HEK293 (cell line): ENCODE results near the gene ADAM8.

ENCODE experiments used
- CTCF ChIA-PET: fragments of 350-600 bp; formaldehyde crosslinking; extraction: SDS; loops from one replicate; lab custom pipeline; 2021; ENCODE audit warnings: antibody characterized with exemption; lab: Yijun Ruan, JAX
- POLR2A ChIA-PET: fragments of 300-600 bp; formaldehyde crosslinking; extraction: SDS; loops from one replicate; lab custom pipeline; 2020; ENCODE audit warnings: antibody characterized with exemption, inconsistent platforms; lab: Yijun Ruan, JAX
- H3K27ac ChIP-seq: fragments of 200-500 bp; sonication (Bioruptor generic); 2 replicates; pipeline ENCODE4 v1.5.1; 2014; ENCODE audit warnings: low read depth, low read length, control low read depth, inconsistent platforms; ENCODE audit errors: extremely low read depth
- H3K36me3 ChIP-seq, 2 experiments: fragments of 200-500 bp in 1 of 2; sonication (Bioruptor generic) in 1 of 2; 1 replicate in 1 of 2; 2 replicates in 1 of 2; pipeline ENCODE4 v1.5.1; 2014 to 2017; ENCODE audit warnings: inconsistent platforms in 2 of 2, low read length in 2 of 2; ENCODE audit not compliant: control insufficient read depth in 2 of 2, insufficient read depth in 1 of 2
- H3K4me1 ChIP-seq: fragments of 200-500 bp; sonication (Bioruptor generic); 2 replicates; pipeline ENCODE4 v1.5.1; 2014; ENCODE audit warnings: mild to moderate bottlenecking, low read length, inconsistent platforms; ENCODE audit not compliant: control insufficient read depth, insufficient read depth
- H3K4me3 ChIP-seq: 2 replicates; pipeline ENCODE4 v1.5.1; 2011; ENCODE audit warnings: low read depth, mild to moderate bottlenecking, control low read depth, low read length, moderate library complexity
- H3K9me3 ChIP-seq: fragments of 200-500 bp; sonication (Bioruptor generic); 2 replicates; pipeline ENCODE4 v1.5.1; 2014; ENCODE audit warnings: low read depth, low read length, inconsistent platforms; ENCODE audit not compliant: control insufficient read depth, insufficient read depth
- GLIS1 ChIP-seq: fragments of 450-650 bp; formaldehyde crosslinking; IDR thresholded peaks from 2 replicates; pipeline ENCODE4 v1.5.1; 2016; ENCODE audit warnings: missing biosample characterization, missing genetic modification characterization
- HIC1 ChIP-seq: fragments of 450-650 bp; formaldehyde crosslinking; IDR thresholded peaks from 2 replicates; pipeline ENCODE4 v1.5.1; 2016; ENCODE audit warnings: missing biosample characterization, missing genetic modification characterization
- KLF1 ChIP-seq: fragments of 450-650 bp; formaldehyde crosslinking; IDR thresholded peaks from 2 replicates; pipeline ENCODE4 v1.5.1; 2016; ENCODE audit warnings: missing biosample characterization, missing genetic modification characterization
- KLF16 ChIP-seq: fragments of 450-650 bp; formaldehyde crosslinking; IDR thresholded peaks from 2 replicates; pipeline ENCODE4 v1.5.1; 2017; ENCODE audit warnings: missing biosample characterization, missing genetic modification characterization
- PRDM2 ChIP-seq: fragments of 450-650 bp; formaldehyde crosslinking; IDR thresholded peaks from 2 replicates; pipeline ENCODE4 v1.5.1; 2016; ENCODE audit warnings: missing biosample characterization, missing genetic modification characterization, borderline replicate concordance
- SP7 ChIP-seq: fragments of 450-650 bp; formaldehyde crosslinking; IDR thresholded peaks from 2 replicates; pipeline ENCODE4 v1.5.1; 2016; ENCODE audit warnings: missing biosample characterization, missing genetic modification characterization
- ZFP37 ChIP-seq: fragments of 450-650 bp; formaldehyde crosslinking; IDR thresholded peaks from 2 replicates; pipeline ENCODE4 v1.5.1; 2016; ENCODE audit warnings: missing biosample characterization, missing genetic modification characterization
- ZNF248 ChIP-seq: fragments of 450-650 bp; formaldehyde crosslinking; IDR thresholded peaks from 2 replicates; pipeline ENCODE4 v1.5.1; 2017; ENCODE audit warnings: missing biosample characterization, missing genetic modification characterization
- ZNF366 ChIP-seq: fragments of 450-650 bp; formaldehyde crosslinking; conservative IDR thresholded peaks from 2 replicates; pipeline ENCODE4 v1.5.1; 2016; ENCODE audit warnings: missing biosample characterization, missing genetic modification characterization
- ZNF394 ChIP-seq: fragments of 450-650 bp; formaldehyde crosslinking; IDR thresholded peaks from 2 replicates; pipeline ENCODE4 v1.5.1; 2016; ENCODE audit warnings: missing biosample characterization, missing genetic modification characterization, mild to moderate bottlenecking, moderate library complexity, borderline replicate concordance
- ZNF404 ChIP-seq: fragments of 450-650 bp; formaldehyde crosslinking; IDR thresholded peaks from 2 replicates; pipeline ENCODE4 v1.5.1; 2017; ENCODE audit warnings: missing biosample characterization, missing genetic modification characterization
- ZNF426 ChIP-seq: fragments of 450-650 bp; formaldehyde crosslinking; IDR thresholded peaks from 2 replicates; pipeline ENCODE4 v1.5.1; 2017; ENCODE audit warnings: missing biosample characterization, missing genetic modification characterization, mild to moderate bottlenecking, inconsistent platforms, moderate library complexity
- ZNF433 ChIP-seq: fragments of 450-650 bp; formaldehyde crosslinking; IDR thresholded peaks from 2 replicates; pipeline ENCODE4 v1.5.1; 2016; ENCODE audit warnings: missing biosample characterization, missing genetic modification characterization, low read depth
- ZNF530 ChIP-seq: fragments of 450-650 bp; formaldehyde crosslinking; IDR thresholded peaks from 2 replicates; pipeline ENCODE4 v1.5.1; 2016; ENCODE audit warnings: low read depth, missing biosample characterization, missing genetic modification characterization
- ZNF544 ChIP-seq: fragments of 450-650 bp; formaldehyde crosslinking; IDR thresholded peaks from 2 replicates; pipeline ENCODE4 v1.5.0; 2017; ENCODE audit warnings: missing biosample characterization, missing genetic modification characterization
- ZNF76 ChIP-seq: fragments of 450-650 bp; formaldehyde crosslinking; IDR thresholded peaks from 2 replicates; pipeline ENCODE4; 2016; ENCODE audit warnings: low read depth, missing biosample characterization, missing genetic modification characterization, borderline replicate concordance
- ZNF776 ChIP-seq: fragments of 450-650 bp; formaldehyde crosslinking; IDR thresholded peaks from 2 replicates; pipeline ENCODE4 v1.5.0; 2017; ENCODE audit warnings: missing biosample characterization, missing genetic modification characterization, borderline replicate concordance
- ZXDB ChIP-seq: fragments of 450-650 bp; formaldehyde crosslinking; IDR thresholded peaks from 2 replicates; pipeline ENCODE4 v1.5.1; 2016; ENCODE audit warnings: missing biosample characterization, missing genetic modification characterization
- TF ChIP-seq, protein P1 (sequence below): fragments of 450-650 bp; formaldehyde crosslinking; IDR thresholded peaks from 2 replicates; pipeline ENCODE4 v1.5.1; 2016; ENCODE audit warnings: missing biosample characterization, missing genetic modification characterization
- TF ChIP-seq, protein P2 (sequence below): fragments of 450-650 bp; formaldehyde crosslinking; IDR thresholded peaks from 2 replicates; pipeline ENCODE4 v1.5.1; 2017; ENCODE audit warnings: missing biosample characterization, missing genetic modification characterization
- TF ChIP-seq, protein P3 (sequence below): fragments of 450-650 bp; formaldehyde crosslinking; optimal IDR thresholded peaks from 2 replicates; pipeline ENCODE3; 2016; ENCODE audit warnings: missing biosample characterization, mild to moderate bottlenecking, missing genetic modification characterization

The ADAM8 gene

DNA sequence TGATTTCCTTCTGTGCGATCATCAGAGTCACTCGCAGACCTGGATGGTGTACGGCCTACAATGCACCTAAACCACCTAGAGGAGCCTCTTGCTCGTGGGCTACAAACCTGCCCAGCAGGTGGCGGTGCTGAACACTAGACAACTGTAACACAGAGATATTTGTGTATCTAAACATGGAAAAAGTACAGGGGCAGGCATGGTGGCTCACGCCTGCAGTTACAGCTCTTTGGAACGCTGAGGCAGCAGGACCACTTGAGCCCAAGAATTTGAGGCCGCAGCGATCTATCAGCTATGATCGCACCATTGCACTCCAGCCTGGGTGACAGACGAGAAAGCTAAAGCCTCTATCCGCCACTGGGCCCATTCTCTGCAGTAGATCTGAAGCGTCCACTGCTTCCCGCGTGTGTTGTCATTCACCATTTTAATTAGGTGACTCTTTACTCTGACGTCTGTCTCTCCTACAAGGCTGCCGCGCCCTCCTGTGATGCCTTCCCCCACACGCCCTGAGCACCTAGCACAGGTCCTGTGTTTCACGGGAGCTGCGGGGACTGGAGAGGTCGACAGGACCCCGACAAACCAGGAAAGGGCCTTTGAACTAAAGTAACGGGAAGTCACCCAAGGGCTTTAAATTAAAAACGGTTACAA is 31.2 kb upstream of the ADAM8 start (continued):
- TF ChIP-seq ZFP37 (tag by site-specific recombination), result peak; percentile 69; the same call in 1 of the 2 replicates
- TF ChIP-seq ZXDB (tag by site-specific recombination), result peak; percentile 55
- no peak for TF ChIP-seq ZNF530 (tag by site-specific recombination)
- no peak for TF ChIP-seq ZNF426
- peak; percentile 44 for TF ChIP-seq KLF1
- TF ChIP-seq, protein P1, sequence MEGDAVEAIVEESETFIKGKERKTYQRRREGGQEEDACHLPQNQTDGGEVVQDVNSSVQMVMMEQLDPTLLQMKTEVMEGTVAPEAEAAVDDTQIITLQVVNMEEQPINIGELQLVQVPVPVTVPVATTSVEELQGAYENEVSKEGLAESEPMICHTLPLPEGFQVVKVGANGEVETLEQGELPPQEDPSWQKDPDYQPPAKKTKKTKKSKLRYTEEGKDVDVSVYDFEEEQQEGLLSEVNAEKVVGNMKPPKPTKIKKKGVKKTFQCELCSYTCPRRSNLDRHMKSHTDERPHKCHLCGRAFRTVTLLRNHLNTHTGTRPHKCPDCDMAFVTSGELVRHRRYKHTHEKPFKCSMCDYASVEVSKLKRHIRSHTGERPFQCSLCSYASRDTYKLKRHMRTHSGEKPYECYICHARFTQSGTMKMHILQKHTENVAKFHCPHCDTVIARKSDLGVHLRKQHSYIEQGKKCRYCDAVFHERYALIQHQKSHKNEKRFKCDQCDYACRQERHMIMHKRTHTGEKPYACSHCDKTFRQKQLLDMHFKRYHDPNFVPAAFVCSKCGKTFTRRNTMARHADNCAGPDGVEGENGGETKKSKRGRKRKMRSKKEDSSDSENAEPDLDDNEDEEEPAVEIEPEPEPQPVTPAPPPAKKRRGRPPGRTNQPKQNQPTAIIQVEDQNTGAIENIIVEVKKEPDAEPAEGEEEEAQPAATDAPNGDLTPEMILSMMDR (tag by site-specific recombination), result peak; percentile 80
- 0 out of 2 replicates have a peak, but pooled peaks have one; percentile 29 for TF ChIP-seq ZNF394 (tag by site-specific recombination)
- TF ChIP-seq SP7, result peak; percentile 25; the same call in 1 of the 2 replicates

DNA sequence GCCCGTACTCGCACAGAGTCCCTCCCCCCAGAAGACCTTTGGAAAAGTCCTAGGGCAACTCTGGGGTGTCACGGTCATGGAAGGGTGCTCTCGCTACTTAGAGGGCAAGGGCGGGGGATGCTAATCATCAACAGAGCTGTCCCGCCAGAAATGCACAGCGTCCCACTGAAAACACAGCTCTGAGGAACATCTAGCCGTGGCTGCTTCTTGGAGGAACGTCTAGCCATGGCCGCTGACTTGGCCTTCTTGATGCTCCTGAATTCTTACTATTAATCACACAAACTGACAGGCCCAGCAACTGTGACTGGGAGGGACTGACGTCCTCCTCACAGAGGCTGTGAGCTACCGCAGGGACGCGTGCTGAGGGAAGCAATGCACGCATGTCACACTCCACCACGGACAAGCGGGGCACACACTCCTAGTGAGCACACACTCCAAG is 30.3 kb upstream of the ADAM8 start:
- ChIA-PET CTCF (interaction anchor here (0.6 to 2.4 kb wide), 11 partner anchors 9 to 367 kb away, joined by 3 to 7 read pairs (median 4); no protein-coding TSS in a partner anchor), POLR2A (interaction anchor here (1.6 kb wide), 1 partner anchor 23 kb away, joined by 5 read pairs; no protein-coding TSS in a partner anchor)
- Histone ChIP-seq H3K9me3 (no peaks in the 10 kb centered on the region), H3K27ac (no peak overlapping the region), H3K4me1 (no peaks in the 10 kb centered on the region), H3K4me3 (no peak overlapping the region), H3K36me3 (peaks cover 7 to 52% of the 10 kb centered on the region in 2 experiments; a peak in 2 of 3 replicates)
- no peak for TF ChIP-seq ZNF433 (tag by site-specific recombination)
- no peak for TF ChIP-seq ZNF366 (tag by site-specific recombination)
- no peak for TF ChIP-seq HIC1
- TF ChIP-seq ZNF76 (tag by site-specific recombination), result no peak
- no peak for TF ChIP-seq ZNF544
- no peak for TF ChIP-seq ZNF404
- no peak for TF ChIP-seq ZNF776 (tag by site-specific recombination)
- TF ChIP-seq, protein P2, sequence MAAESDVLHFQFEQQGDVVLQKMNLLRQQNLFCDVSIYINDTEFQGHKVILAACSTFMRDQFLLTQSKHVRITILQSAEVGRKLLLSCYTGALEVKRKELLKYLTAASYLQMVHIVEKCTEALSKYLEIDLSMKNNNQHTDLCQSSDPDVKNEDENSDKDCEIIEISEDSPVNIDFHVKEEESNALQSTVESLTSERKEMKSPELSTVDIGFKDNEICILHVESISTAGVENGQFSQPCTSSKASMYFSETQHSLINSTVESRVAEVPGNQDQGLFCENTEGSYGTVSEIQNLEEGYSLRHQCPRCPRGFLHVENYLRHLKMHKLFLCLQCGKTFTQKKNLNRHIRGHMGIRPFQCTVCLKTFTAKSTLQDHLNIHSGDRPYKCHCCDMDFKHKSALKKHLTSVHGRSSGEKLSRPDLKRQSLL, result no peak

DNA sequence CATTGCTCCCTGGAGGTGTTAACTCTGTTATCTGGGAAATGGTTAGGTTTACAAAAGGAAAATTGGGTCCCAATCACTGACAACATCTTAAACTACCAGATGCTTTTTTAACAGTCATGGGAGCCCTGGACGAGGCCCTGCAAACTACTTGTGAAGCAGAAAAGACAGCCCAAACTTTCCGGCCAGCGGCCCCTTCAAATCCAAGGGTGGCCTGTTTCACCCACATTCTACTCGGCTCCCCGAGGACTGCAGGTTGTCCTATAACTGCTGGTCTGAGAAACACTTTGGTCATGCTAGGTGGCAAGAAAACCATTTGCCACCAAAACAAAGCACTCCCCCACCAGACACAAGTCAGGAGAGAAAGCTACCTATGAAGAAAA is 29.4 kb upstream of the ADAM8 start:
- Histone ChIP-seq H3K36me3 (peaks cover 9 to 49% of the 10 kb centered on the region in 2 experiments; a peak in 2 of 3 replicates), H3K4me1 (no peaks in the 10 kb centered on the region), H3K9me3 (no peaks in the 10 kb centered on the region), H3K4me3 (no peak overlapping the region), H3K27ac (no peak overlapping the region)
- ChIA-PET CTCF (interaction anchor here (0.7 to 2.4 kb wide), 3 partner anchors 28 to 286 kb away, joined by 3 to 5 read pairs (median 4); no protein-coding TSS in a partner anchor), POLR2A (no interaction called here)
- no peak for TF ChIP-seq KLF16 (tag by site-specific recombination)
- TF ChIP-seq, protein P3, sequence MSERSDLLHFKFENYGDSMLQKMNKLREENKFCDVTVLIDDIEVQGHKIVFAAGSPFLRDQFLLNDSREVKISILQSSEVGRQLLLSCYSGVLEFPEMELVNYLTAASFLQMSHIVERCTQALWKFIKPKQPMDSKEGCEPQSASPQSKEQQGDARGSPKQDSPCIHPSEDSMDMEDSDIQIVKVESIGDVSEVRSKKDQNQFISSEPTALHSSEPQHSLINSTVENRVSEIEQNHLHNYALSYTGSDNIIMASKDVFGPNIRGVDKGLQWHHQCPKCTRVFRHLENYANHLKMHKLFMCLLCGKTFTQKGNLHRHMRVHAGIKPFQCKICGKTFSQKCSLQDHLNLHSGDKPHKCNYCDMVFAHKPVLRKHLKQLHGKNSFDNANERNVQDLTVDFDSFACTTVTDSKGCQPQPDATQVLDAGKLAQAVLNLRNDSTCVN (tag by site-specific recombination), result no peak
- TF ChIP-seq GLIS1, result no peak
- TF ChIP-seq PRDM2 (tag by site-specific recombination), result no peak
- no peak for TF ChIP-seq ZNF248 (tag by site-specific recombination)
